C4-2B (cell line): ENCODE measurements around the gene PDE1A.

Experiments
- H3K27ac ChIP-seq: fragments of 450-650 bp; 2 replicates; pipeline ENCODE4 v1.5.1; 2017
- CTCF ChIP-seq: fragments of 450-650 bp; conservative IDR thresholded peaks from 2 replicates; pipeline ENCODE4 v1.5.1; 2017; ENCODE audit warnings: mild to moderate bottlenecking
- ZFX ChIP-seq: fragments of 450-650 bp; IDR thresholded peaks from 2 replicates; pipeline ENCODE4 v1.6.1; 2017

The PDE1A gene

GRCh38 chr2:182132605-182133004, 294.2 kb downstream of the PDE1A start:
- no peak overlapping the region for H3K27ac ChIP-seq

GRCh38 chr2:182128821-182129707, 297.8 kb downstream of the PDE1A start:
- no peak overlapping the region for H3K27ac ChIP-seq
- no peak for TF ChIP-seq ZFX
- TF ChIP-seq CTCF, result no peak

More at GRCh38 chr2:182132605-182133004, 294.2 kb downstream of the PDE1A start:
- TF ChIP-seq ZFX (no peak), CTCF (peak; percentile 56)

GRCh38 chr2:182117196-182117595, 309.6 kb downstream of the PDE1A start:
- TF ChIP-seq ZFX (no peak), CTCF (no peak)
- H3K27ac ChIP-seq, result no peak overlapping the region

- no peak overlapping the region for H3K27ac ChIP-seq
- TF ChIP-seq ZFX, result no peak
Measured at GRCh38 chr2:182116774-182117173, 310.1 kb downstream of the PDE1A start.

GRCh38 chr2:182115258-182115657, 311.6 kb downstream of the PDE1A start:
- no peak overlapping the region for H3K27ac ChIP-seq
- TF ChIP-seq ZFX, result no peak
- no peak for TF ChIP-seq CTCF

GRCh38 chr2:182113334-182113733, 313.5 kb downstream of the PDE1A start:
- no peak for TF ChIP-seq CTCF
- TF ChIP-seq ZFX, result no peak
- no peak overlapping the region for H3K27ac ChIP-seq

GRCh38 chr2:182110347-182110746, 316.5 kb downstream of the PDE1A start:
- no peak overlapping the region for H3K27ac ChIP-seq
- TF ChIP-seq ZFX (no peak), CTCF (no peak)

- TF ChIP-seq ZFX (no peak), CTCF (no peak)
- no peak overlapping the region for H3K27ac ChIP-seq
Measured at GRCh38 chr2:182103526-182103925, 323.3 kb downstream of the PDE1A start.
